Measurements from ENCODE around the gene GMCL2.
A peak's percentile ranks its signal among the peaks of the same experiment; 100 is the strongest.

The GMCL2 gene

DNA sequence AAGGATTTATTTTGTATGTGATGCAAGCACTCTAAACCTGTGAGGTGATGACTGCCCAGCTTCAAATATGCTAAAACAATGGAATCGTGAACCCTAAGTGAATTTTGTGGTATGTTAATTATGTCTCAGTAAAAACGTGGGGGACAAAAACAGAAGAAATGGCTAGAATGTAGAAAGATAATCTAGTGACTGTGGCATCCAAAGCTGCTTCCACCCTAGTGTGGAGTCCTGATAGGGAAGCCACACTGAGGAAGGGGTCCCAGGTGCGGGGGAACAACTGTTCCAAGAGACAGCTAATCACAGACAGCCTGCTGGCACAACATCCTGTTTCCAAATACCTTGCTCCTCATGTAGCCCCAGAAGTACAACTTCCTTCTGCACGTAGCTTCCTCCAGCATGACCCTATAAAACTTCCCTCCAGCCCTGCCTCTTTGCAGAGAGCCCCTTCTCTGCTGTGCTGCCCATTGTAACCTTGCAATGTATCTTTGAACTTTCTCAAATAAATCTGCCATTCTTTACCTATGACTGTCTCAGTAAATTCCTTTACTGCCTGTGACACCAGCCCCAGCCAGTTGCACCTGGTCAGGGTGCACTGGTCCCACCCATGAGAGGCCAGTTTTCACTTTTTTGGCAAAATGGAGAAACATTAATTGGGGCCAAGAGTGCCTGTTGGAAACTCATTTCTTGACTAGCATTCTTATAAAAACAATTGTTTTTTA is 4.9 kb downstream of the GMCL2 start:
- no peak for DNase-seq (ENCODE audit: low spot score)

DNA sequence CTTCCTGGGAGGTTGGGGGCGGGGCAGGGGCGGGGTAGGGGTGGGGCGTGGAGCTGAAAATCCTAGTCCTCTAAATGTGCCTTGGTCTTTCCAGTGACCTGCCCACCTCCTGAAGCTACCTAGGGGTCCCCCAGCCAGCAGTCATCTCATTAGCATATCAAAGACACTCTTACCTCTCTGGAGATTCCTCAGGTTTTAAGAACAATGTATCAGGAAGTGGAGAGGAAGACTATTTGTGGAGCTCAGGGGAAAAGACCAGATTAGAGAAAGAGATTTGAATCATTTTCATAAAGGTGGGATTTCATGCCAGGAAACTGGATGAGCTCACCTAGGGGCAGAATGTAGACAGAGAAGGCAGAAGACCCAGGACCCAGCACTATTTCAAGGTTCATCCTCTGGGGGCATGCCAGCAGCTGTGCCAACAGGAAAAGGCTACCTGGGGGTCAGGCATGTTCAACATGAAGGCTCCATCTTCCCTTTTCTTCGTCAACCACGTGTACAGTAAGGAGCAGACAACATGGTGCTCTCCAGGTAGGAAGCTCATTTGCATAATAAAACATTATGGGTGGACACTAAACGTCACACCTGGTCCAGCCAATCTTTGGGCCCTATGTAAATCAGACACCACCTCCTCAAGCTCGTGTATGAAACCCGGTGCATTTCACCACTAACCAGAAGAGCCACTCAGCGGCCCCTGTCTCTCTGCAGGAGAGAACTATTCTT is 6.9 kb downstream of the GMCL2 start:
- no peak for DNase-seq (ENCODE audit: low spot score)

DNA sequence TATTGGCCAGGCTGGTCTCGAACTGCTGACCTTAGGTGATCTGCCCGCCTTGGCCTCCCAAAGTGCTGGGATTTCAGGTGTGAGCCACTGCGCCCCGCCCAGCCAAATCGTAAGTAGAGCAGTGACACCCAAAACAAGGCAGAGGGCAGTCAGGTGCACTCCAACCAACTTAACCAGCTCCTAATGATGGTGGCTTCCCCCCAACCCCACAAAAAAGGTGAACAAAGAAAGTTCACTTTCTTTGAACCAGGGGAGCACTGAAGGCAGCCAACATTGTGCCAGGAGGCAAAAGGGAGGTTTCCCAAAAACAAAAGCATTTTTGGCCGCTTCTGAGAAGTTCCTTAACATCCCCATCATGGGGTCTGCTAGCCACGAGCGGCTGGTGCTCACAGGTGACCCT is 9.6 kb downstream of the GMCL2 start:
- no peak for DNase-seq (ENCODE audit: low spot score)

DNA sequence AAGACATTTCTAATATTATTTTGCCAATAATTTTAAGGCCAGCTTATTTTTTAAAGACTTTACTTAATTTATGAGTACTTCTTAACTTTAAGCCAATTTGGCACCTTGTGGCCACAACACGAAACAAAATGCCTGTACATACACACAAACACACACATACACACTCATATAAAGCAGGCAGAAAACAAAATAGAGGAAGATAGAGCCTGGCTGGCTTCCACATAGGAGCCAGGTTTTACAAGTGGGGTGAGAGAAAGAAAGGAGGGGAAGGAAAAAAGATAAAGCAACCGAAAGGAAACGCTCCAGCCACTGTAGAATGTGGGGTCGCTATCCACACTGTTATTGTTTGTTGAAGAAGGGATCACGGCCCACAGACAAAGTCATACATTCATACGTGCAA is 10.4 kb downstream of the GMCL2 start:
- no peak for DNase-seq (ENCODE audit: low spot score)

DNA sequence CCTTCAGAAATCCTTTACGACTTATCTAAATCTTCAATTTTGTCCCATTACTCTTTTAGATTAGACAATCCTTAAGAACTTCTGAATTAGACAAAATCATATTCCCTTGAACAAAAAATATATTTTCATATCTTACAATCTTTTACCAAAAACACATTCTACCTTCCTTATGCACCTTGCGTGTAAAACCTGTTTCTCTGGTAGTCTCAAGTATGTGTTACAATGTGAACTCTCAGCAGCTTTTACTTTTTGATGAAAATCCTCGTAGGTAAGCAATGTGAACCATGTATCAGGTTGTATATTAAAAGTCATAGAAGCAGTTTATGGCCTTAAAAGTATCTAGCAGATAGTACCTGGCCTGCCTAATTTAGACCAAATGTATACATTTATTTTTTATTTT is 12.7 kb downstream of the GMCL2 start:
- no peak for DNase-seq (ENCODE audit: low spot score)

DNA sequence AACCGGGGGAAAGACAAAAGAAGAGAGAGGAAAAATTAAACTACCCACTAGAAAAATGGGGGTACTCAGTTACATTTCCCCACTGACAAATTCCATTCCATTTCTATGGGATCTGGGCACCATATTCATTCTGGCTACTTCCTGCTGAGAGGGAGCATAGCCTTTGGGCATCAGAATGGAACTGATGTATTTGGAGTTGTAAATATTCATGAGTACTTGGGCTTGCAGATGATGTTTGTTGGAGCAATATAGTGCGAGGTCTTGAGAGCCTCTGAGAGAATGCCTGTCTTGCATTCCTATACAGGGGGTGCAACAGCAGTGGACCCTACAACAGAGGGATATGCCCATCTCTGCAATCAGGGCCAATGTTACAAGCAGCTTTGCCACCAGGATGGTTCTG is 16.7 kb downstream of the GMCL2 start:
- no peak for DNase-seq (ENCODE audit: low spot score)

DNA sequence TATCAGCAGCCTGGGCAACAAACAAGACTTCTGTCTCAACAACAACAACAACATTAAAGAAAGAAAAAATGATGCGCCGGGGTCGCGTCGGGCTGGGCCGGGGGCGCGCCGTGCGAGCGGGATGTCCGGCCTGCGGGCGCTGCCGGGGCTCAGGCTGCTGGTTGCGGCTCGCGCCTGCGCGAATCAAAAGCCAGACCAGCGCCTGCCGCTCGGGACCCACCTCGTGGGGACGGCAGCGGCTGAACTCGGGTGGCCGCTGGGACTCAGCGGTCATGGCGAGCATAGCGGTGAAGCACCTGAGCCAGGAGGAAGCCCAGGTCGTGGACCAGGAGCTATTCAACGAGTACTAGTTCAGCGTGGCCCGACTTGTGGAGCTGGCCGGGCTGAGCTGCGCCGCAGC is 21.6 kb downstream of the GMCL2 start:
- no peak for DNase-seq (ENCODE audit: low spot score)

DNA sequence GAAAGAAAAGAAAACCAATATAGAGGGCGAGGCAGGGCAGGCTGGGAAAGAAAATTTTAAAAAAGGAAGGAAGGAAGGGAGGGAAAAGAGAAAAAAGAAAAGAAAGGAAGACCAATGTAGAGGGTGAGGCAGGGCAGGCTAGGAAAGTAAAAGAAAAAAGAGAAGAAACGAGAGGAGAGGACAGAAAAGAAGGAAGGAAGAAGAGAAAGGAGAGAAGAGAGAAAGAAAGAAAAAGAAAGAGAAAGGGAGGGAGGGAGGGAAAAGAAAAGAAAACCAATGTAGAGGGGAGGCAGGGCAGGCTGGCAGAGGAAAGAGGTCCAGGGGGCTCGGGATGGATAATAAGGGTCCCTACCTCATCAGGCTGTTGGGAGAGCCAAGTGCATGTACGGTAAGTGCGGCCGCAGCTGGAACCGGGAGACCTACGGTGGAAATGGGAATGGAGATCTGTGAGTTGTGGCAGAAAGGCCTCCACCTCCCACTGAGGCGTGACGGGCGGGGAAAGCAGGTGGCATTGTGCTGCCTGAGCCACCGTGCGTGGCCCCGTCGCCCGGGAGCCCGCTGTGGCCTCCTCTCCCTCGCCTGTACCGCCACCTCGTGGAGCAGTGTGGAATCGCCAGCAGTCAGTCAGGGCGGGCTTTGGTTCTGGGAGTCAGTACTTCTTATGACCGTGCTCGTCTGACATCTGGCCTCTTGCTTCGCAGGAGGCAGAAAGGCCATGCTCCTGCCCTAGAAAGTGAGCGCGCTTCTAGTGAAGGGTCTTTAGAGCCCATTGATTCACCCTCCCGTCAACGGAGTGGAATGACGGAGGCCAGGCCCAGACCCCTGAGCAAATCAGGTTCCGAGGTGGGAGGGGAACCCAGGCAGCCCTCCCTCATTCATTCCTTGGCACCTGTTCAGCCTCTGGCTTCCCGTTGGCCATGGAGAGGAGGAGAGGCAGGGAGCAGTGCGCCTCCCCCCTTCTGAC is 23.1 kb downstream of the GMCL2 start:
- peak; percentile 92 for DNase-seq (ENCODE audit: low spot score)

DNA sequence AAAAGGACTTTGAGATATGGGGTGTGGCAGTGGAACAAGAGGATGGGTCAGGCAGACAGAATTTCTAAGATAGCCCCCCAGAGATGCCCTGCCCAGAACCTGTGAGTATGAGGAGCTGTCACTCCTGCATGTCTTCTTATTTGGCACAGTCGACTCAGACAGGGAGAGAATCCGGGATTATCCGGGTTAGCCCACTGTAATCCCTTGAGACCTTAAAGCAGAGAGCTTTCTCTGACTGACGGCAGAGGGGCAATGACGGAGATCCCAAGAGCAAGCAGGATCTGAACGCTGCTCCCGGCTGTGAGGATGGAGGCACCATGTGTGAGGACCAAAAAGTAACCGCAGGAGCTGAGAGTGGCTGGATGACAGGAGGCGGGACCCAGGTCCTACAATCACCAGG is 24.7 kb downstream of the GMCL2 start:
- DNase-seq (ENCODE audit: low spot score): no peak

DNA sequence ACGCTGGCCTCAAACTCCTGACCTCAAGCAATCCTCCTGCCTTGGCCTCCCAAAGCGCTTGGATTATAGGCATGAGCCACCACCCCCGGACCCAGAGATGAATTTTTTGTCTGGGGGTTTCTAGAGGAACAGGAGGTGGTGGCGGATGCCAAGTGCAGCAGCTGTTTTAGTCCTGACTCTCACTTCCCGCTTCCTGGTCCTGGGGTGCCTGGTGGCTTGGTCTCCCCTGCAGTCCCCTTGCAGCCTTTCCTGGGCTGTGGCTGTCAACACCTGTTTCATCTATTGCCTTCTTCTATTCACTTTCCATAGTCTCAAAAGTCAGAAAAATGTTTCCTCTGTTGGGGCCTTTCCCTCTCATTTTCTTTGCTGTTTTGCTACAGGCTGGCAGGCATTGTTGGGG is 27.0 kb downstream of the GMCL2 start:
- no peak for DNase-seq (ENCODE audit: low spot score)

DNA sequence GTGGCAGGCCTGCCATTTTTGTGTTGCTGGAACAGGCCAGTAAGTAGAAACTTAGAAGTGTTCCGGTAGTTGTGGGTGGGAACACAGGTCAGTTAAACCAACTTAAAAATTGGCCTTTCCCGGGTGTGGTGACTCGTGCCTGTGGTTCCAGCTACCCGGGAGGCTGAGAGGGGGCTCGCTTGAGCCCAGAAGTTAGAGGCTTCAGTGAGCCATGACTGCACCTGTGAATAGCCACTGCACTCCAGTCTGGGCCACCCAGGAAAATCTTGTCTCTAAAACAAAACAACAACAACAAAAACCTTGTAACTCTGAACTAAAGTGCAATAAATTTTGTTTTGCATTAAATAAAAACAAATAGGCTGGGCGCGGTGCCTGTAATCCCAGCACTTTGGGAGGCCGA is 32.1 kb downstream of the GMCL2 start:
- DNase-seq (ENCODE audit: low spot score): no peak

DNA sequence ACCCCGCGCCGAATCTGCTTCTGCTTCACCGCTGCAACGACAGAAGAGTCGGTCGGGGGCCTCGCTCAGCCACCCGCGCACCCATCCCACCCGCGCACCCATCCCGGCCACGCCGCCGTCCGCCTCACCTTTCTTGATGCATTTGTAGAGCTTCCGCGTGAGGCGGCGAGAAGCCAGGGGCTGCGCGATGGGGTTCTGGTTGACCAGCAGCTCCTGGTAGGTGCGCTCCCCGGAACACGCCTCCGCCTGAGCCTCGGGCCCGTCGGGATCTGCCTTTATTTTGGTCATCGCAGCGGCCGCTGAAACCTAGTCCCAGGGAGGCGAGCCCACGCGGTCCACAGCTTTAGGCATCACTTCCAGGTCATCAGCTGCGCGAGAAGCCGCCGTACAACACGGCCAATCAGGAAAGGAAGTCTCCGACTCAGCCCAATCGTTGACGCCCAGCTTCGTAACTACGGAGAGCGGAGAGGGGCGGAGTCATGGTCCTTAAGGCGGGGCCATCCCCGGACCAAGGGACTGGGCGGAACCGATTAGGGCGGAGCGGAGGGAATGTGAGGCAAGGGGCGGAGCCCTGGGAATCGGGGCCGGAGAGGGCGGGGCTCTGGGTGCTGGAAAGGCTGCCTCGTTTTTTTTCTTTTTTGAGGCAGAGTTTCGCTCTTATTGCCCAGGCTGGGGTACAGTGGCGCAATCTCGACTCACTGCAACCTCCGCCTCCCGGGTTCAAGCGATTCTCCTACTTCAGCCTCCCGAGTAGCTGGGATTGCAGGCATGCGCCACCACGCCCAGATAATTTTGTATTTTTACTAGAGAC is 33.4 kb downstream of the GMCL2 start, which contains the start of gene NHP2:
Gene NHP2, minus strand, starts transcription at position 356 of the 811 bp plus-strand sequence. Its CDS starts 68 bp downstream, at position 288.
- peak; percentile 98 for DNase-seq (ENCODE audit: low spot score)

DNA sequence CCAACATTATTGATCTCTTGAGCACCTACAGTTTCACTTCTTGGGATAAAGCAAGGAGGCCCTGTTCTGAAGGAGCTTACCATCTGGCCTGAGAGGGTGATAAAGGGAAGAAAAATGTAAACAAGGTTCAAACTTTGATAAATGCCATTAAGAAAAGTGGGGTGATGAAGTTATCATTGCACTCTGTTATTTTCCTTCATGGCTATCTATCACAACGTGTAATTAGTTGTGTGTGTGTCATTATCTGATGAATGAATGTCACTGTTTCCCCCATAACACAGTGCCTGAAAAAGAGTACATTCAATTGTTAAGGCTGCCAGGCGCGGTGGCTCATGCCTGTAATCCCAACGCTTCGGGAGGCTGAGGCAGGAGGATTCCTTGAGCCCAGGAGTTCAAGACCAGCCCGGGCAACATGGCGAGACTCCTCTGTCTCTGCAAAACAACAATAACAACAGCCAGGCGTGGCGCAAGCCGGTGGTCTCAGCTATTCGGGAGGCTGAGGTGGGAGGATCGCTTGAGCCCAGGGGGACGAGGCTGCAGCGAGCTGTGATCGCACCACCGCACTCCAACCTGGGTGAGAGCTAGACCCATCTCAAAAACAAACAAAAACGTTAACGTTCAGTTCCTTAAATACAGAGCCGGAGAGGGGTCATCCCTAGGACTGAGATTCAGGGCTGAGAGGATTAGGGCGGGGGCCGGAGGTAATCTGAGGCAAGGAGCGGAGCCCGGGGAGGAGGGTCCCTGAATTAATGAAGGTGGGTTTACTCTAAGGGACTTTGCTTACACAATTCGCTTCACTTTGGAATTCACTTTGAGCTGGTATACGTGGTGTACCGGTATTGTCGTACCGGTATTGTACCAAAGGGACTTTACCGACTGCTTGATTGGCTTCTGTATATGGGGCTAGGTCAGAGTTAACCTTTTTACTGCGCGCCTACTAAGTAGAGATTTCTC is 34.4 kb downstream of the GMCL2 start:
- DNase-seq (ENCODE audit: low spot score): no peak

DNA sequence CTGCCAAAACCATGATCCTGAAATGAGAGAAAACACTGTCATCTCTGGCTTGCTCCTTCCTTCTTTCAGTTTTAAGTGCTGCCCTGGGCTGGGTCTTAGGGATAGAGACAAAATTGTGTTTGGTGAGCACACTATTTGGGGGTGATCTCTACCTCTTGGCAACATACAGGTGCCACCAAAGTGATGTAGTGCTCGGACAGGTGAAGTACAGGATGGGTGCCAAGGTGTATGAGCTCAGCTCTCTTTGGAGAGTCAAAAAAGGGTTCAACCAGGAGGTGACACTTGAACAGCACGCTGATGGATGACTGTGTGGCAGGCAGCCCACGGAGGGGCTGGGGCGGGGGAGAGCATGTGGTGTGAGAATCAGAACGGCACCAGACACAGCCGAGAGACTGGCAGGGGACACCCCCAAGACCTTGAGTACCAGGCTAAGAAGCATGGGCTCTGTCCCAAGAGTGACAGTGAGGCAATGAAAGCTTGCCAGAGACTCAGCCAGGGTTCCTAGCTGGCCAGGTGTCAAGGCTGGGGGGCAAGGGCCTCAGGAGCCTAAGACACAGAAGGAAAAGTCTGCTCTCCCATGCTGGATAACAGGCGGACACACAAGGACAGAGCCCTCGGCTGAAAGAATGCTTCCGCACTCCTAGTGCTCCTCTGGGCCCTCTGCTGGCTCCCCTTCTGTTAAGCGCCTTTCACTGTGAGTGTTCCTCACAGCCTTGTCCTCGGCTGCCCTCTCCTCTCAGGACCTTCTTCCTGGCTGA is 36.0 kb downstream of the GMCL2 start:
- no peak for DNase-seq (ENCODE audit: low spot score)

DNA sequence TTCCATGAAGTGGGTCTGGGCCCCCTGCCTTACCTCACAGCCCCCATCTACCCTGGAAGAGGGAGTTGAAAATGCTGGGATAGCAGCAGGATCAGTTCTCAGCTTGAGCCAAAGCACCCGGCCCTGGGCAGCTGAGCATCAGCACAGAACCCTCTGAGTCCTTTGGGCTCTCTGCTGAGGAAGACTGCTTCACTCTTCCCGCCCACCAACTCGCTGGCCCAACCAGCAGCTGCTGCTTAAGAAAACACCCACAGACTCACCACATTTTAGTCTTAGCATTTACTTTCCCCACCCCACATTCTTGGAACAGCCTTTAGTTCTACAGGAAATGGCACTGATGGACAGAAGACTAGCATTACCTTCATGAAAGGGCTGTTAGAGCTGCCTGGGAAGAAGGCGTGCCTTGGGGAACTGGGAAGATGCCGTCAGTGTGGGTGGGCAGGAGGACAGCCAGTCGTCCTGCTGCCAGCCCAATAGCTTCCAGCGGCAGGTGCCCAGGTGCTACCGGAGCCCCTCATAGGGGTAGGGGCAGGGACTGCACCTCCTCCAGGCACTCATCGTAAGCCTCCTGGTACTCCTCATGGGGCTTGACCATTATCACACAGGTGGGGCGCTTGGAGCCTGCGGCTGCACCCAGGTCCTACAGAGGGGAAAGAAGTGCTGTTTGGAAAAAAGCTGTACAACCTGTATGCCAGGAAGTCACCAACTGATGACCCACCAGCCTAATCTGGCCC is 37.8 kb downstream of the GMCL2 start:
- no peak for DNase-seq (ENCODE audit: low spot score)

DNA sequence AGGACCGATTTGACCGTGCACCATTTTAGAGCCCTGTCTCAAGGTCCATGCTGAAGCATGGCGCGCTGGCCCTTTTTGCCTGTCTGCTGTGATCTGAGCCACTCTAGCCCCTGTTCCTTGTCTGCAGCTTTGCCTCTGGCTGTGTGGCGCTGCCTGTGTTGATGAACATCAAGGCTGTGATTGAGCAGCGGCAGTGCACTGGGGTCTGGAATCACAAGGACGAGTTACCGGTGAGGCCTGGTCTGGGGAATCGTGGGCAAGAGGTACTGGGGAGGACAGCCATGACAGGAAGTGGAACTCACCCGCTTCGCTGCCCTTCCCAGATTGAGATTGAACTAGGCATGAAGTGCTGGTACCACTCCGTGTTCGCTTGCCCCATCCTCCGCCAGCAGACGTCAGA is 39.8 kb downstream of the GMCL2 start:
- DNase-seq (ENCODE audit: low spot score): no peak

DNA sequence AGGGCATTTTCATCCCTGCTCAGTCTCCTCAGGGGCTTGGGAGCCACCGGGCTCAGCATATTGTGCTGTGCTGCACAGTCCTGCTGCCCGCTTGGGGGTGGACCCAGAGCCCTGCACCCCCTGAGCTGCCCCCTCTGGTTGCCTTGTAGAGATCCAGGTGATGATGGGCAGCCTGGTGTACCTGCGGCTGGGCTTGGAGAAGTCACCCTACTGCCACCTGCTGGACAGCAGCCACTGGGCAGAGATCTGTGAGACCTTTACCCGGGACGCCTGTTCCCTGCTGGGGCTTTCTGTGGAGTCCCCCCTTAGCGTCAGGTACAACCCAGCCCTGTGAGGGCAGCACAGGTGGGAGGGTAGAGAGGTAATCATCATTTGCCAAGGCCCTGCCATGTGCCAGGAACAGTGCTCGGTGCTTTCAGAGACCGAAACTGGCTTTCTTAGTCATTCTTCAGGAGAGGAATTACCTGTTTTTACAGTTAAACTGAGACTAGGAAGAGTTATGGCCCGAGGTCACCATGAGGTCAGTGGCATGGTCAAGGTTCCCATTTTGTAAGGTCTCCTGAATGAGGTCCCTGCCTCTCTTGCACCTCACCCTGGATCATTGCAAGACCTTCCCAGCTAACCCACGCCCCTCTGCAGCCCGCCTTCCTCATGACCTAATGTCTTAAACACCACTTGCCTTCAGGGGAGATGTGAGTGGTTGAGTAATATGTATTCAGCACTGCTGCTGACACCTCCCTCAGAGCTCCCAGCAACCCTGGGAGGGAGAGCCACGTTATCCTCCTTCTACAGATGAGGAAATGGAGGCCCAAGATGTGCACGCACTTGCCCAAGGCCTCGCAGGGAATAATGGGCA is 41.0 kb downstream of the GMCL2 start:
- peak; percentile 78 for DNase-seq (ENCODE audit: low spot score)

DNA sequence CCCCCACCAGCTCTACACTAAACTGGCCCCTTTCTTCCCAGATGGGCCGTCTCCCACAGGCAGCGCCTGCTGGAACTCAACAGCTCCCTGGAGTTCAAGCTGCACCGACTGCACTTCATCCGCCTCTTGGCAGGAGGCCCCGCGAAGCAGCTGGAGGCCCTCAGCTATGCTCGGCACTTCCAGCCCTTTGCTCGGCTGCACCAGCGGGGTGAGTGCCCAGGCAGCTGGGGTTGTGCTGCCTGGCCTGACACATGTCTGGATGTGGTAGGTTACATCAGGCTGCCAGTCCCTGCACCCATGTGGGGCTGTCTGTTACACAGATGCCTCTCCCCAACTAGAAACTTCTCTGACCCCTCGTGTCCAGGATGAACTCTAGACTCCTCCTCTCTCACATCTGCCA is 43.3 kb downstream of the GMCL2 start:
- no peak for DNase-seq (ENCODE audit: low spot score)

Data from CD4-positive, alpha-beta T cell treated with Interleukin-2 at 100 ng/mL for 4 hours (primary cell).